Measurements from ENCODE around the gene LINGO1.
A peak's percentile ranks its signal among the peaks of the same experiment; 100 is the strongest.

LINGO1 gene, protein sequence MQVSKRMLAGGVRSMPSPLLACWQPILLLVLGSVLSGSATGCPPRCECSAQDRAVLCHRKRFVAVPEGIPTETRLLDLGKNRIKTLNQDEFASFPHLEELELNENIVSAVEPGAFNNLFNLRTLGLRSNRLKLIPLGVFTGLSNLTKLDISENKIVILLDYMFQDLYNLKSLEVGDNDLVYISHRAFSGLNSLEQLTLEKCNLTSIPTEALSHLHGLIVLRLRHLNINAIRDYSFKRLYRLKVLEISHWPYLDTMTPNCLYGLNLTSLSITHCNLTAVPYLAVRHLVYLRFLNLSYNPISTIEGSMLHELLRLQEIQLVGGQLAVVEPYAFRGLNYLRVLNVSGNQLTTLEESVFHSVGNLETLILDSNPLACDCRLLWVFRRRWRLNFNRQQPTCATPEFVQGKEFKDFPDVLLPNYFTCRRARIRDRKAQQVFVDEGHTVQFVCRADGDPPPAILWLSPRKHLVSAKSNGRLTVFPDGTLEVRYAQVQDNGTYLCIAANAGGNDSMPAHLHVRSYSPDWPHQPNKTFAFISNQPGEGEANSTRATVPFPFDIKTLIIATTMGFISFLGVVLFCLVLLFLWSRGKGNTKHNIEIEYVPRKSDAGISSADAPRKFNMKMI

DNA sequence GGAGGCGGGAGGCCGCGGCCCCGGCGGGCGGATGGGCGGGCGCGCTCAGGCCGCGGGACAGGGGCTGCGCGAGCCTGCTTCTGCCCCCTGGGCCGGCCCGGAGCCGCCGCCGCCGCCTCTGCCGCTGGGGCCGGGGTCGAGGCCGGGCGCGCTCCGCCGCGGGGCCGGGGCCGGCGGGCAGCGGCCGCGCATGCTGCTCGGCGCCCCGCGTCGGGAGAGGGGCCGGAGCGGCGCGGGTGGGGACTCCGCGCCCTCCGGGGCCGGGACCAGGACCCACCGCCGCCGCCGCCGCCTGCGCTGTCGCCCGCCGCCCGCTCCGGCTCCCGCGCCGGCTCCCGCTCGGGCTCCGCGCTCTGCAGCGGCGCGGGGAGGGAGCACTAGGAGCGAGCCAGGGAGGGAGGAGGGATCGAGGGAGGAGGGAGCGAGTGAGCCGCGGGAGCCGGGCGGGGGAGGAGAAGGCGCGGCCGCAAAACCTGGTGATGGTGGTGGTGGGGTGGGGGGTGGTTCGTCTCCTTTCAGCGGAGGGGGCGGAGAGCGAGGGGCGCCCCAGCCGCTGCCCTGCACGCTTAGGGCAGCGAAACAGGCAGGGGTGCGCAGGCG, at the start of gene LINGO1:
Gene LINGO1, minus strand, starts transcription at position 379 of the 600 bp plus-strand sequence. CDS start 597 bp downstream, outside the sequence.
- DNase-seq = peak; percentile 68

DNA sequence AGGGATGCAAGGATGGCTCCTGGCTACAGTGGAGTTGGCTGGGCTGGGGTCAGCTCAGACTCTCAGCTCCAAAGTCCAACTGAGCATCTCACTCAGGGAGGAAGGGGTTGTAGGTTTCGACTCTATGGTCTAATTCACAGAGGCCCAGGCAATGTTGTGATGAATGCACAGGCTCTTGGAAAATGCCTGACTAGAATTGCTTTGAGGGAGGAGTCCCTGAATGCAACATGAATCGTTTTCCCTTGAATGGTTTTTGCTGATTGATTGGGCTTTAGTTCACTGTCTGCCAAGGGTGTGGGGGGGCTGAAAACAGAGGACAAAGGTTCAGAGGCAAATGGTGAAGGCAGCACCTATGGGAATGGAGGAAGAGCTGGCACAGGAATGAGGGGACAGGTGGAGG, 48.6 kb upstream of the LINGO1 start:
- no peak for DNase-seq

DNA sequence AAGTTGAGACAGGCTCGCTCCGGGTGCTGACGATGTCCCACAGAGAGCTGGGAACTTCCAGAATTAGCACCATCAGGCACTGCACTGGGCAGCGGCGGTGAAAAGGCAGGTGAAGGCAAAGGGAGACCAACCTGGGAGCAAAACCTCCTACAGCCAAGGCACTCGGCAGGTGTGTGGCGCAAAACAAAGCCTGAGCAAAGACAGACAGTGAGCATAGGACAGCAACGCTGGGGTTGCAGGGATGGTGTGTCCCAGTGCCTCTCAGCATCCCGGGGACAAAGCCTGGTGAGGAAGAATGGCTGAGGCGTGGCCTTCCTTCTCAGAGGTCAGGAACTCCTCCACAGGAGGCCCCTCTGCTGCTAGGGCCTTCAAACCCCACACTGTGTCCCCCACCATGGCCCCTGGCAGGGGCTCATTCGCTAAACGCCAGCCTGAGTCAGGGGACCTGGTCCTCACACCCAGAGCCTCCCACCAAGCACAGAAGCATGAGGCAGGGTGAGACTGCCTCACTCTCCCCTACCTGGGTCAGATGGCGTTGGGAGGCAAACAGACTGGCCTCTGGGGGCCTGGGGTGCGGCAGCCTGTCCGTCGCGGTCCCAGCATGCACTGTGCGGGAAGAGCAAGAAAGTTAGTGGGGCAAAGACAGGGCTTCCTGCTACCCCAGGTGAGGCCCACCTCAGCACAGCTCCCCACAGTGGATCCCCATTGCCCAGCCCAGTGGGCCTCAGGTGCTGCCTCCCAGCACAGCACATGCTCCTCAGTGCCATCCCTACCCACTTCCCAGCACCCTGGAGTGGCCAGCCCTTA, 44.1 kb upstream of the LINGO1 start:
- DNase-seq = no peak

GRCh38 chr15:77675806-77676415, 43.2 kb upstream of the LINGO1 start:
- DNase-seq = no peak

- DNase-seq = no peak
Observed at GRCh38 chr15:77674327-77674726, 41.6 kb upstream of the LINGO1 start.

DNA sequence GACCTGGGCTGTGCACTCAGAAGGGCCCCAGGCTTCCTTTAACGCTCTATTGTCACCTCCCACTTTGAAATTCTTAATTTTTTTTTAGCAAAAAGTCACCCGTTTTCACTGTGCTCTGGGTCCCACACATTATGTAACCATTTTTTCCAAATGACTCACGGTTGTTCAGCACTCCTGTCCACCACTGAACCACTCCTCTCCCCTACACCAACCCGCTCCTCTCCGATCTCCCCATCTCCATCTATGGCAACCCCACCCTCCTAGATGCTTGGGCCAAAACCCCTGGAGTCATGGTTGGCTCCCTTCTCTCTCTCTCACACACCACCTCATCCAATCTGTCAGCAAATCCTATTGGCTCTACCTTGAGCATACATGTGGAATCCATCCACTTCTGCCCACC, 41.2 kb upstream of the LINGO1 start:
- DNase-seq = no peak

GRCh38 chr15:77672135-77672534, 39.4 kb upstream of the LINGO1 start:
- no peak for DNase-seq

DNA sequence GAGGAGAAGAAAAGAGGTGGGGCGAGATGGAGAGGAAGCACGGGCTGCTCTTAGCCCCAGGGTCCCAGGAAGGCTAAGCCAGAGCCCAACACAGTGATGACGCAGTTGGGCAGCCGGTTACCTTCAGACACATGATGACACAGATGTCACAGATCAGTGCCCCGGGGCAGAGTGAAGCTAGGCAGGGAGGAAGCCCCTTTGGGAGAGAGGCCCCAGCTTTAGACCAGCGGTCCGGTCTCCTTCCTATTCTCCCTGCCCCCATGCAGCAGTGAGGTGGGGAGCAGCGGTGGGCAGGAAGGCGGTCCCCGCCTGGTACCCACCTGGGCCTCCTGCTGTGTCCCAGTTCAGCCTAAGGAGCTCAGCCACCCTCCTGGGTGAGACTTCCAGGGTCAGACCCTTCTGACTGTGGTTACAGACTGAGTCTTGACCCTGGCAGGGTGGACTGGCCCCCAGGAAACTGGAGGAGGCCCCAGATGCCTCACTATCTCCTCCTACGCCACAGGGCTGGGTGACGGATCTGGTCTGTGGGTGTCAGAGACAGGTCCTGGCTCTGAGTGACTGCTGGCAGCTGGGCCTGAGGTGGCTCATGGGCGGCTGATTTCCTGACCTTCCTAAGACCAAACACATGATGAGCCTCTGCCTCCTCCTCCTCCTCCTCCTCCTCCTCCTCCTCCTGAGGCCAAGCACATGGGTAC, 38.8 kb upstream of the LINGO1 start:
- DNase-seq = no peak

GRCh38 chr15:77670558-77671361, 38.0 kb upstream of the LINGO1 start:
- DNase-seq = no peak

DNA sequence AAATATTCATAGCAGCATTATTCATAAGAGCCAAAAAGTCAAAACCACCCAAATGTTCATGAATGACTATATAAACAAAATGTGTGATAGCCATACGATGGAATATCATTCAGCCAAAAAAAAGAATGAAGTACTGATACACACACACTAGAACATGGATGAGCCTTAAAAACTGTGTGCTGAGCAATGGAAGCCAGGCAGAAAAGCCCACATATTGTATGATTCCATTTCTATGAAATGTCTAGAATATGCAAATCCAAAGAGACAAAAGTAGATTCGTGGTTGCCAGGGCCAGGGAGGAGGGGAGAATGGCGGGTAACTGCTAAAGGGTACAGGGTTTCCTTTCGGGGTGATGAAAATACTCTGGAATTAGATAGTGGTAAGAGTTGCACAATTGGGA, 37.2 kb upstream of the LINGO1 start:
- DNase-seq = no peak

DNA sequence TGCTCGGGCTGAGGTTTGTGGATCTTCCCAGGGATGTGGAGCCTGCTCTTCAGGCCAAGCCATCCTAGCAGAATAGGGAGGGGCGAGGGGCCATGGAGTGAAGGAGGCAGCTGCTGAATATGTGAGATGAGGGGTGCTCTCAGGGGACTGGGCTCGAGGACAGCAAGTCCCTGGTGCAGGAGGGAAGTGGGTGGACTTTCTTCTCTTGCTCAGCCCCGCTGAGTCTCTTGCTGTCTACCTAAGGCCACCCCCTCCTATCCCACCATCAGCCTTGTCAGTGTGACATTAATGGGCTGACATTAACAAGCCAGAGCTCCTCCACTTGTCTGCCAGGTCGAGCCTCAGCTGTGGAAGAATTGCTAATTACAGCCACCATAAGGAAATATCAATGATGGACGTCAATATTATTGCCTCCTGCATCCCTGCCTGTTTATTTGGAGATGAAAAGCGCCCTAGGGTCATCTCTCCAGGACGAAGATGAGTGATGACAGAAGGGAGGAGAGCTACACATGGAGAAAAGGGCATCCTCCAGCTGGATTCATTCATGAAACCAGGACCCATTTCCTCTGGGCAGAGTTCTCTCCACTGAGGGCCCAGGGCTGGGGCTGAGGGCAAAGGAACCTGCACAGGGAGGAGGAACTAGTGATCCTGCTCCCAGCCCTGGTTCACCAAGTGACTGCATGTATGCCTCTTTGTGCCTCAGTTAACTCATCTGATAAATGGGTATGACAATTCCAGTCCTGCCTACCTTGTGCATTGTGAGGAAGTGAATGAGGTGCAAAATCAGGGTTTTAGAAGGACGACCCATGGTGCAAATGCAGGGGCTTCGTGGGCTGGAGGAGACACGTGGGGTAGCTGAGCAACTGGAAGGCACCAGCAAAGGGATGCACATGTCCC, 34.9 kb upstream of the LINGO1 start:
- DNase-seq = no peak

- DNase-seq = no peak
Observed at GRCh38 chr15:77666296-77666660, 33.6 kb upstream of the LINGO1 start.

DNA sequence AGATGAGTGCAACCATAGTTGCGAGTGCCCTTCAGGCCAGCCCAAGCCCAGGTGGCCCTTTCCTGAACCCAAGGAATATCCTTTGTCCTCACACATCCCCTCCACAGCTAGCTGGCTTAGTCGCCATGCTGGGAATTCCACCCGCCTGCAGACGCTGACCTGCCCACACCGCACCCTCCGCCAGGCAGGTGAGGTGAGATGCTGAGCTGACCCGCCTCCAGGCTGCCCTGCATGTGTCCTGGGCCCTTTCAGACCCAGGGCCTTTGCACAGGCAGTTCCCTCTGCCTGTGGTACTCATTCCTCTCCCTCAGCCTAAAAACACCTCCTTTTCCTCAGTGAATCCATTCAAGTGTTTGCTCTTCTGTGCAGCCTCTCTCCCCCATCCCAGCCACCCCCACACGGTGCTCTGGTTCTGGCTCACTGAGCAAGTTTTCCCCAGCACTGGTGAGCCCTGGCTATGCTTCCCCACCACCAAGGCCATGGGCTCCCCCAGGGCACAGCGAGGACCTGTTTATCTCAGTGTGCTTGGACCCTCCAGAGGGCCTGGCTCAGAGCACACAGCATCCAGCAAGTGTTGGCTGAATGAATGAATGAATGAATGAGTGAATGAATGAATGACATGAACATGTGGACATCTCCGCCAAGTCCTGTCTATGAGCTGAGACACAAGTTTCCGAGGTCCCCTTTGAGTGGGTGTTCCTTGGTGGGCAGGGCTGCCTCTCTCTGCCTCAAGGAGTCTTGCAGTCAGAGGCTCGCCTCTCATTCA, 33.0 kb upstream of the LINGO1 start:
- DNase-seq = no peak

DNA sequence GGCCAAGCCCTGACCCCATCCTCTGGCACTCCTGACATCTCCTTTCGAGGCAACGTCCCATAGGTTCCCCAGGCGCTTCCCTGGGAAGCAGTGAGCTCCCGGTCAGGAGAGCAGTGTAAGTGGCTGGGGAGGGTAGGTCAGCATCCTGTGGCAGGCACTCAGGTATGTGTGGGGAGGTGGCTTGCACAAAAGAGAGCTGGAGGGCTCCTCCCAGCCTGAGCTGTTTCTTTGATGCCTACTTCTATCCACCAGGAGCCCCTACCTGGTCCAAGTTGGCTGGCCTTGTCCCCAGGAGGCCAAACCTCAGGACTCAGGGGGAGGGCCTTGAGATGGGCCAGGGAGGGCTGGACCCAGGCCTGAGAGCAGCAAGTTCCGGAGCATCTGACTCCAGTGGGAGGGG, 31.7 kb upstream of the LINGO1 start:
- no peak for DNase-seq

GRCh38 chr15:77663256-77663655, 30.5 kb upstream of the LINGO1 start:
- DNase-seq = no peak

- DNase-seq = no peak
Observed at GRCh38 chr15:77659350-77660321, 26.9 kb upstream of the LINGO1 start.

GRCh38 chr15:77658304-77658703, 25.6 kb upstream of the LINGO1 start:
- no peak for DNase-seq

DNA sequence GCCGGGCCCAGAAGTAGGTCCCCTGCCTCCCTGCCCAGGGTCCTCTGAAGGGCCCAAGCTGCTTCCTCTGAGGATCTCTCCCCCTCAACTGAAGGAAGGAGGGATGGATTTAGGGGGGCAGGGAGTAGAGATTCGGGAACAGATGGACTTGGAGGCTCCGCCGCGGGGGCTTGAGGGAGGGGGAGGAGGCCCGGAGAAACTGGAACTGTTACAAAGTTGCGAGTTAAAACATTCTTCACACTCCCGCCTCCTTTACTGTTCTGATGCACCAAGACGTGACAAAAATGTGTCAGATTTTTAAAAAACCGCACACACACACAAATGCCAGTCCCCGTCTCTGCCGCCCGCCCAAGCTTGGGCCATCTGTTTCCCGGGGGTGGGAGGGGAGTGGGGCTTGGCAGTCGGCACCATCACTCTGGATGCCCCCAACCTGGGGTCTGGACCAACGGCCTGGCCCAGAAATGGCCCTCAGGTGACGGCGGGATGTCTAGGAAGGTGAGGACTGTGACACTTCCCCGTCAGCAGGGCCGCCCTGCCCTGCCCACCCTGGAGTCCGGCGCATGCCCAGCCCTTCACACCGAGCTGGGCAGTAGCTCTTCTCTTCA, 25.0 kb upstream of the LINGO1 start:
- DNase-seq = no peak
